ENCODE results near the gene ITGA6. TPM values are rescaled to one million over a fixed set of nuclear protein-coding genes. Genes with fewer than 3 reads are reported as not detected.

Gene ITGA6
- total RNA-seq, 1 donor from 2014 or later, result 83.8 TPM

DNA sequence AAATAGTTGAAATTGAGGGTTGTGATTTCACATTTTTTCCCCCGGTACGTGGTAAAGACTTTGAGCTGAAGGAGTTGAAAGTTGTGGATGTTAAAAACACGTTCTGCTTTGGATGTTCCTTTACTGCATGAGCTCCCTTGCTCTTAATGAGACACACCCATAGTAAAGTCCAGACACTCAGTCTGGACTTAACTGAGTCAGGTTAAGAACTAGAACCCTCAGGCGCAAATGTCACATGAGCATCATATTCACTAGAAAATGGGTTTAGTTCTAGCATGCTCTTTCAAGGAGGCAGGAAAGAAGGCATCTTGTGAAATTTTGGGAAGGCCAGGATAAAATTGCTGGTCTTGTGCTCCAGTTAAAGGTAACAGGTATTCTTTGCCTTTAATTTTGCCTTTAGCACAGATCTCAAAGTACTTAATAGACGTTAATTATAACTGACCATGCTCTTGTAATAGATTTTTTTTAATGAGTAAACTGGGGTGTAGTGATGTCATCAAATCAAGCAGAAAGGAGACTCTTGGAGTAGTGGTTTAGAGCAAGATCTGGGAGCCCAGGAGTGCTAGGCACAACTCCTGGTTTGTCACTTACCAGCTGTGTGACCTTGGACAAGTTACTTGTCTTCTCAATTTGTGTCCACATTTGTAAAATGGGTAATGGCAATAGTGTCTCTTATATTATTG lies 20.6 kb downstream of the ITGA6 start:
- TF ChIP-seq, protein P1, sequence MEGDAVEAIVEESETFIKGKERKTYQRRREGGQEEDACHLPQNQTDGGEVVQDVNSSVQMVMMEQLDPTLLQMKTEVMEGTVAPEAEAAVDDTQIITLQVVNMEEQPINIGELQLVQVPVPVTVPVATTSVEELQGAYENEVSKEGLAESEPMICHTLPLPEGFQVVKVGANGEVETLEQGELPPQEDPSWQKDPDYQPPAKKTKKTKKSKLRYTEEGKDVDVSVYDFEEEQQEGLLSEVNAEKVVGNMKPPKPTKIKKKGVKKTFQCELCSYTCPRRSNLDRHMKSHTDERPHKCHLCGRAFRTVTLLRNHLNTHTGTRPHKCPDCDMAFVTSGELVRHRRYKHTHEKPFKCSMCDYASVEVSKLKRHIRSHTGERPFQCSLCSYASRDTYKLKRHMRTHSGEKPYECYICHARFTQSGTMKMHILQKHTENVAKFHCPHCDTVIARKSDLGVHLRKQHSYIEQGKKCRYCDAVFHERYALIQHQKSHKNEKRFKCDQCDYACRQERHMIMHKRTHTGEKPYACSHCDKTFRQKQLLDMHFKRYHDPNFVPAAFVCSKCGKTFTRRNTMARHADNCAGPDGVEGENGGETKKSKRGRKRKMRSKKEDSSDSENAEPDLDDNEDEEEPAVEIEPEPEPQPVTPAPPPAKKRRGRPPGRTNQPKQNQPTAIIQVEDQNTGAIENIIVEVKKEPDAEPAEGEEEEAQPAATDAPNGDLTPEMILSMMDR (IDR thresholded peaks at IDR 0.05; ENCODE audit: unreplicated experiment), result no peak
- Mint-ChIP-seq H3K27ac (no peak overlapping the region), H3K9me3 (ENCODE audit: low read depth) (no peaks in the 10 kb centered on the region), H3K27me3 (peaks cover 10% of the 10 kb centered on the region), H3K4me1 (ENCODE audit: low read depth) (peaks cover 2% of the 10 kb centered on the region), H3K36me3 (ENCODE audit: insufficient read depth) (peaks cover 14% of the 10 kb centered on the region), H3K4me3 (ENCODE audit: low read depth) (no peak overlapping the region)
- DNase-seq (ENCODE audit: low spot score, unreplicated experiment), result no peak

GRCh38 chr2:172448544-172449267 lies 21.3 kb downstream of the ITGA6 start:
- DNase-seq (ENCODE audit: low spot score, unreplicated experiment), result no peak
- TF ChIP-seq, protein P1 (IDR thresholded peaks at IDR 0.05; ENCODE audit: unreplicated experiment), result no peak
- H3K4me1 Mint-ChIP-seq (ENCODE audit: low read depth), result peaks cover 2% of the 10 kb centered on the region
- H3K36me3 Mint-ChIP-seq (ENCODE audit: insufficient read depth), result peaks cover 11% of the 10 kb centered on the region
- no peak overlapping the region for H3K27ac Mint-ChIP-seq
- peaks cover 10% of the 10 kb centered on the region for H3K27me3 Mint-ChIP-seq
- H3K9me3 Mint-ChIP-seq (ENCODE audit: low read depth), result no peaks in the 10 kb centered on the region
- H3K4me3 Mint-ChIP-seq (ENCODE audit: low read depth), result no peak overlapping the region

DNA sequence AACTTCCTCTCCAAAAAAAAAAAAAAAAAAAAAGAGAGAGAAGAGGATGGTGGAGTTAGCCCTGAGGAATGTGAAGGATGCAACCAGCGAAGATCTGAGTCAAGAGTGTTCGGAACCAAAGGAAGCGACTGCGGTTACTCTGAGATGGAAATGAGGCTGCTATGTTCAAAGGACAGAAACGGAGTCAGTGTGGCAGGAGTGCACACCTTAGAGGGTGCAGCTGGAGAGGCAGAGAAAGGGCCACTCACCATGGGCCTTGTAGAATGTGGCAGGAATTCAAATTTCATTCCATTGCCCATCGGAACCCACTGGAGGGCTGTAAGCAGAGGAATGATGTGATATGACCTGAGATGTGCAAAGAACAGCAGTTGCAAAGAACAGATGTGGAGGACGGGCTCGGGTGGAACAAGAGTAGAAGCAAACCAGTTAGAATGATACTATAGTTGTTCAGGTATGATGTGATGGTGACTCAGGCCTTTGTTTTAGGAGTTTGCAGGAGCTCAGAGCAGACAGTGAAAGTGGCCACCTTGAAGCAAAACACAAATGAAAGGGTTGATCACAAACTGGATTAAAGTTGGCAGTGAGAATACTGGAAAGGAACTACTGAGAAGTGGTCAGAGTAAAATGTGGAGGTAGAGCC lies 22.6 kb downstream of the ITGA6 start:
- H3K27ac Mint-ChIP-seq, result no peak overlapping the region
- H3K36me3 Mint-ChIP-seq (ENCODE audit: insufficient read depth), result peaks cover 7% of the 10 kb centered on the region
- TF ChIP-seq, protein P1 (IDR thresholded peaks at IDR 0.05; ENCODE audit: unreplicated experiment), result no peak
- H3K9me3 Mint-ChIP-seq (ENCODE audit: low read depth), result no peaks in the 10 kb centered on the region
- no peak for DNase-seq (ENCODE audit: low spot score, unreplicated experiment)
- H3K27me3 Mint-ChIP-seq, result peaks cover 10% of the 10 kb centered on the region
- H3K4me1 Mint-ChIP-seq (ENCODE audit: low read depth), result peaks cover 6% of the 10 kb centered on the region
- H3K4me3 Mint-ChIP-seq (ENCODE audit: low read depth), result no peak overlapping the region

DNA sequence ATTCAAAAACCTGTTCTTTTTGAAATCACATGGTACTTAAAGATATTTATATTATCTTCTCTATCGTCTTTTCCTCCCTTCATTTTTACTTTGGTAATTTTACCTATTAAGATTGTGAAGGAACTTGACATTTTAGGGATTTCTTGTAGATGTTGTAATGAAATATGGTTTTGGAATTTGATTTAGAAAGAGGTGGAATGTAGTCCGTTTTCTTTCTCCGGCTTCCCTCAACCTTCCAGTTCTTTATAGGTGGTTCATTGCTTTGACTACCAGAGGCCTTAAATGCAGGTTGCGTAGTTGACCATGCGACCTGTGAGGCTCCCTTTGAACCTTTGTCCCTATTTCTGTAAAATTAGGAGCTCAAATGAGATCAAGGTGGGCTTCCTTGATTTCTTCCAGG lies 24.5 kb downstream of the ITGA6 start:
- TF ChIP-seq, protein P1 (IDR thresholded peaks at IDR 0.05; ENCODE audit: unreplicated experiment), result no peak
- H3K9me3 Mint-ChIP-seq (ENCODE audit: low read depth), result no peaks in the 10 kb centered on the region
- H3K4me3 Mint-ChIP-seq (ENCODE audit: low read depth), result no peak overlapping the region
- no peak overlapping the region for H3K27ac Mint-ChIP-seq
- peaks cover 13% of the 10 kb centered on the region for H3K27me3 Mint-ChIP-seq
- DNase-seq (ENCODE audit: low spot score, unreplicated experiment), result no peak
- peaks cover 5% of the 10 kb centered on the region for H3K36me3 Mint-ChIP-seq (ENCODE audit: insufficient read depth)
- peaks cover 10% of the 10 kb centered on the region for H3K4me1 Mint-ChIP-seq (ENCODE audit: low read depth)

GRCh38 chr2:172452845-172453244 lies 25.5 kb downstream of the ITGA6 start:
- peaks cover 17% of the 10 kb centered on the region for H3K27me3 Mint-ChIP-seq
- DNase-seq (ENCODE audit: low spot score, unreplicated experiment), result no peak
- no peak overlapping the region for H3K27ac Mint-ChIP-seq
- TF ChIP-seq, protein P1 (IDR thresholded peaks at IDR 0.05; ENCODE audit: unreplicated experiment), result no peak
- H3K4me1 Mint-ChIP-seq (ENCODE audit: low read depth), result peaks cover 10% of the 10 kb centered on the region
- H3K9me3 Mint-ChIP-seq (ENCODE audit: low read depth), result no peaks in the 10 kb centered on the region
- peaks cover 5% of the 10 kb centered on the region for H3K36me3 Mint-ChIP-seq (ENCODE audit: insufficient read depth)
- H3K4me3 Mint-ChIP-seq (ENCODE audit: low read depth), result no peak overlapping the region
